ENCODE measurements around the gene EPHA4.
A peak's percentile ranks its signal among the peaks of the same experiment; 100 is the strongest.

EPHA4 gene

GRCh38 chr2:221434142-221434541 is 138.0 kb downstream of the EPHA4 start:
- no peak for DNase-seq (ENCODE audit: low read depth)
- TF ChIP-seq CTCF (conservative IDR thresholded peaks at IDR 0.05; ENCODE audit: low read length): no peak
- H3K4me3 ChIP-seq (ENCODE audit: low read length): no peak overlapping the region

DNA sequence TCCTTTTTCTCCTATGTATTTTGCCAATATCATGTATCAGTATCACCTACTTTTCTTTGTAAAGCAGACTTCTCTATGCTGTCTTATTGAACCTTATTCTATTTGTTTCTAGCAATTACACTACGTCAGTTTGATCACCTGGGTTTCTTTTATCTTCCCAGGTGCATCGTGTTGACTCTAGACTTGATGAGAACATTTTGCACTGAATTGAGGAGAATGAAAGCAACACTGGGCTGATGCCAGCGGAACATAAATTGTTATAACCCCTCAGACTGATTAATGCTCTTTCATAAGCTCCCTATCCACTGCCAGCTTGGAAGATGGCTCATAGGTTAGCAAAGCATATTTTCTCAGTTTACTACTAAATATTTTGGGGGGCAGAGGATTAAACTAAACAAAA is 140.6 kb downstream of the EPHA4 start:
- no peak for TF ChIP-seq CTCF (conservative IDR thresholded peaks at IDR 0.05; ENCODE audit: low read length)
- H3K4me3 ChIP-seq (ENCODE audit: low read length): no peak overlapping the region
- no peak for DNase-seq (ENCODE audit: low read depth)

GRCh38 chr2:221429741-221430491 is 142.2 kb downstream of the EPHA4 start:
- peak; percentile 15 for DNase-seq (ENCODE audit: low read depth)
- no peak overlapping the region for H3K4me3 ChIP-seq (ENCODE audit: low read length)
- no peak for TF ChIP-seq CTCF (conservative IDR thresholded peaks at IDR 0.05; ENCODE audit: low read length)

GRCh38 chr2:221428896-221429295 is 143.2 kb downstream of the EPHA4 start:
- DNase-seq (ENCODE audit: low read depth): no peak
- no peak for TF ChIP-seq CTCF (conservative IDR thresholded peaks at IDR 0.05; ENCODE audit: low read length)
- H3K4me3 ChIP-seq (ENCODE audit: low read length): no peak overlapping the region

- no peak for TF ChIP-seq CTCF (conservative IDR thresholded peaks at IDR 0.05; ENCODE audit: low read length)
- no peak for DNase-seq (ENCODE audit: low read depth)
- H3K4me3 ChIP-seq (ENCODE audit: low read length): no peak overlapping the region
These were observed 145.2 kb downstream of the EPHA4 start for GRCh38 chr2:221426929-221427328.

GRCh38 chr2:221425891-221426290 is 146.2 kb downstream of the EPHA4 start:
- TF ChIP-seq CTCF (conservative IDR thresholded peaks at IDR 0.05; ENCODE audit: low read length): no peak
- no peak for DNase-seq (ENCODE audit: low read depth)
- no peak overlapping the region for H3K4me3 ChIP-seq (ENCODE audit: low read length)

GRCh38 chr2:221425353-221425752 is 146.8 kb downstream of the EPHA4 start:
- H3K4me3 ChIP-seq (ENCODE audit: low read length): no peak overlapping the region
- no peak for TF ChIP-seq CTCF (conservative IDR thresholded peaks at IDR 0.05; ENCODE audit: low read length)
- DNase-seq (ENCODE audit: low read depth): no peak

Data from AG10803 (cell line).